KMS-11 (cell line): Measurements from ENCODE around the gene PCTP.

Source experiments
- H2AFZ ChIP-seq: fragments of 200-600 bp; sonication (generic); 2 replicates; pipeline ENCODE4 v1.6.1; 2016; ENCODE audit warnings: antibody characterized with exemption, mixed run types, low read depth
- H3K27ac ChIP-seq: fragments of 200-600 bp; sonication (generic); 2 replicates; pipeline ENCODE4 v1.6.1; 2016; ENCODE audit warnings: mild to moderate bottlenecking, mixed run types
- H3K27me3 ChIP-seq: fragments of 200-600 bp; sonication (generic); 2 replicates; pipeline ENCODE4 v1.6.1; 2017; ENCODE audit warnings: mild to moderate bottlenecking, low read depth, mixed run types, moderate library complexity; ENCODE audit not compliant: insufficient read depth
- H3K36me3 ChIP-seq: fragments of 200-600 bp; sonication (generic); 2 replicates; pipeline ENCODE4 v1.6.1; 2017; ENCODE audit warnings: mild to moderate bottlenecking, mixed run types; ENCODE audit not compliant: insufficient read depth
- H3K4me1 ChIP-seq: fragments of 200-600 bp; sonication (generic); 2 replicates; pipeline ENCODE4 v1.6.1; 2016; ENCODE audit warnings: mild to moderate bottlenecking, low read depth, mixed run types; ENCODE audit not compliant: poor library complexity, severe bottlenecking
- H3K4me2 ChIP-seq: fragments of 200-600 bp; sonication (generic); 2 replicates; pipeline ENCODE4 v1.7.0; 2016; ENCODE audit warnings: mild to moderate bottlenecking, mixed run types
- H3K4me3 ChIP-seq: fragments of 200-600 bp; sonication (generic); IDR thresholded peaks from 2 replicates; pipeline ENCODE4 v1.6.1; 2017; ENCODE audit warnings: low read depth, low read length, mixed read lengths; ENCODE audit not compliant: insufficient read depth
- H3K79me2 ChIP-seq: fragments of 200-600 bp; sonication (generic); 2 replicates; pipeline ENCODE4 v1.6.1; 2016; ENCODE audit warnings: low read depth, mixed run types; ENCODE audit not compliant: insufficient read depth
- H3K9ac ChIP-seq: fragments of 200-600 bp; sonication (generic); 2 replicates; pipeline ENCODE4 v1.6.1; 2016; ENCODE audit warnings: mild to moderate bottlenecking, mixed run types
- H4K20me1 ChIP-seq: fragments of 200-600 bp; sonication (generic); 2 replicates; pipeline ENCODE4 v1.6.1; 2016; ENCODE audit warnings: mild to moderate bottlenecking, mixed run types; ENCODE audit not compliant: insufficient read depth
- TF ChIP-seq, protein P1 (sequence below): fragments of 200-600 bp; sonication (generic); conservative IDR thresholded peaks from 2 replicates; pipeline ENCODE4 v1.6.1; 2017; ENCODE audit warnings: low read depth, mild to moderate bottlenecking, antibody characterized with exemption, low read length, moderate library complexity, mixed read lengths

PCTP gene

DNA sequence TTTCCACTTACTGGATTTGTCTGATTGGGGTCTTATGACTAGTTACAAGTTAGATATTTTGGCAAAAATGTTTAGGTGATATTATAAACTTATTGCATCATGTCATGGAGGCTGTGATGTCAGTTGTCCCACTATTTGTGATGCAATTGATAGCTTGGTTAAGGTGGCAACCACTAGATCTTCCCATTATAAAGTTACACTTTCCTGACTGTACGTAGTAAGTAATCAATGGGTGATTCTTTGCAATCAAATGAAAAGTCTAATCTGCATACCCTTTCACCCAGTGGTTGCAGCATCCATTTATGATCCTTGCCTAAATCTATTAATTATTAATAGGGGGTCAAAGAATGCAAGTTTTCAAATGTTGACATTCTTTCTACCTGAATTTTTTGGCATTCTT, 4.4 kb upstream of the PCTP start:
- Histone ChIP-seq H3K36me3 (no peaks in the 10 kb centered on the region), H3K27ac (no peak overlapping the region), H3K4me3 (no peak overlapping the region), H3K79me2 (0 out of 2 replicates have a peak, but pooled peaks cover under 1% of the 10 kb centered on the region), H3K4me2 (no peak overlapping the region), H2AFZ (no peak overlapping the region), H3K4me1 (no peaks in the 10 kb centered on the region), H4K20me1 (no peaks in the 10 kb centered on the region), H3K27me3 (no peaks in the 10 kb centered on the region), H3K9ac (no peak overlapping the region)
- TF ChIP-seq, protein P1, sequence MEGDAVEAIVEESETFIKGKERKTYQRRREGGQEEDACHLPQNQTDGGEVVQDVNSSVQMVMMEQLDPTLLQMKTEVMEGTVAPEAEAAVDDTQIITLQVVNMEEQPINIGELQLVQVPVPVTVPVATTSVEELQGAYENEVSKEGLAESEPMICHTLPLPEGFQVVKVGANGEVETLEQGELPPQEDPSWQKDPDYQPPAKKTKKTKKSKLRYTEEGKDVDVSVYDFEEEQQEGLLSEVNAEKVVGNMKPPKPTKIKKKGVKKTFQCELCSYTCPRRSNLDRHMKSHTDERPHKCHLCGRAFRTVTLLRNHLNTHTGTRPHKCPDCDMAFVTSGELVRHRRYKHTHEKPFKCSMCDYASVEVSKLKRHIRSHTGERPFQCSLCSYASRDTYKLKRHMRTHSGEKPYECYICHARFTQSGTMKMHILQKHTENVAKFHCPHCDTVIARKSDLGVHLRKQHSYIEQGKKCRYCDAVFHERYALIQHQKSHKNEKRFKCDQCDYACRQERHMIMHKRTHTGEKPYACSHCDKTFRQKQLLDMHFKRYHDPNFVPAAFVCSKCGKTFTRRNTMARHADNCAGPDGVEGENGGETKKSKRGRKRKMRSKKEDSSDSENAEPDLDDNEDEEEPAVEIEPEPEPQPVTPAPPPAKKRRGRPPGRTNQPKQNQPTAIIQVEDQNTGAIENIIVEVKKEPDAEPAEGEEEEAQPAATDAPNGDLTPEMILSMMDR, result no peak

DNA sequence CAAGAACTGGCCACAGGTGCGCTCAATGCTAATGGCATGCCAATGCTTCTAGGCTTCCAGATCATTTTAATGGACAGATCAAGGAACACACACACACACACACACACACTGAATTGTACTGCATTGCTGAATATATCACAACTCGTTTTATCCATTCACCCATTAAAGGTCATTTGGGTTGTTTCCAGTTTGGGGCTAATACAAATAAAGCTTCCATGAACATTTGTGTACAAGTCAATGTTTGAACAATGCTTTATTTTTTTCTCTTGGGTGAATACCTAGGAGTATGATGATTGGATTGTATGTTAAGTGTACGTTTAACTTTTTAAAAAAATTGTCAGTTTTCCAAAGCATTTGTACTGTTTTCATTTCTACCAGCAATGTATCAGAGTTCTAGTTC, 3.6 kb upstream of the PCTP start:
- TF ChIP-seq, protein P1, result no peak
- Histone ChIP-seq H3K36me3 (no peaks in the 10 kb centered on the region), H3K4me3 (no peak overlapping the region), H3K79me2 (0 out of 2 replicates have a peak, but pooled peaks cover 7% of the 10 kb centered on the region), H3K27me3 (no peaks in the 10 kb centered on the region), H3K27ac (no peak overlapping the region), H3K4me1 (peaks cover 6% of the 10 kb centered on the region), H4K20me1 (no peaks in the 10 kb centered on the region), H2AFZ (no peak overlapping the region), H3K9ac (no peak overlapping the region), H3K4me2 (no peak overlapping the region)

DNA sequence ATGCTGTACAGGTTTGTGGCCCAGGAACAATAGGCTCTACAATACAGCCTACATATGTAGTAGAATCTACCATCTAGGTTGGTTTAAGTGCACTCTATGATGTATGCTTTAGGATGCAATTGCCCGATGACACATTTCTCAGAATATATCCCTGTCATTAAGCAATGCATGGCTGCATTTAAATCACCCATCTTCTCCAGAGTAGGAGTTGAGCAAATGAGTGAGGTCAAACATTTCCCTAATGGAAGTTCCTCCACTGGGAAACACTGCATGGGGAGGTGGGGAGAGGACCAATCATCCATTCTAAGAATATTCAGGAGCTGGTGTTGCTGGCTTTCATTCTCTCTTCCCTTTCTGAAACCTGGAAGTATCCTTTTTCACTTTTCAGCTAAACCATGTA, 2.0 kb upstream of the PCTP start:
- no peak overlapping the region for H3K4me3 ChIP-seq
- H3K4me1 ChIP-seq, result peaks cover 6% of the 10 kb centered on the region
- no peaks in the 10 kb centered on the region for H3K36me3 ChIP-seq
- no peaks in the 10 kb centered on the region for H4K20me1 ChIP-seq
- no peak overlapping the region for H3K9ac ChIP-seq
- no peak overlapping the region for H3K27ac ChIP-seq
- no peaks in the 10 kb centered on the region for H3K27me3 ChIP-seq
- no peak overlapping the region for H3K4me2 ChIP-seq
- TF ChIP-seq, protein P1, result no peak
- H3K79me2 ChIP-seq, result 0 out of 2 replicates have a peak, but pooled peaks cover 9% of the 10 kb centered on the region
- H2AFZ ChIP-seq, result no peak overlapping the region

DNA sequence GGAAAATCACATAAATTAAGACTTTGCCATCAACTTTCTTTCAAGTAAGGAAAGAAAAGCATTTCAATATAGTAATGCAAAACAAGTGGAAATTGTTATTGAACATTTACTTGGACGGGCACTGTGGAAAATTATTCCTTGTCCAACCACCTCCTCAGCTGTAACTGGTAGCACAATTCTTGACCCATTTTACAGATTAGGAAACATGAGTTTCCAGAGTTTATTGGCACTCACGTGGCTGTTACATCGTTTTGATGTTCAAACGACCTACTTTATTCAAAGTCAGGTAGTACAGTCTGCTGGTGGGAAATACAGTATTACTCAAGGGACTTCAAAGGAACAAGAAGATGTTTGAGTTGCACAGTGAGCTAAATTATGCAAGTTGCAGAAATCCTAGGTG, 866 bp upstream of the PCTP start:
- Histone ChIP-seq H3K4me1 (peaks cover 6% of the 10 kb centered on the region), H3K9ac (no peak overlapping the region), H3K27me3 (no peaks in the 10 kb centered on the region), H3K4me3 (no peak overlapping the region), H3K36me3 (no peaks in the 10 kb centered on the region), H3K27ac (no peak overlapping the region), H3K79me2 (0 out of 2 replicates have a peak, but pooled peaks cover 9% of the 10 kb centered on the region), H2AFZ (peak overlapping the region; percentile 85; the same call in 1 of the 2 replicates), H3K4me2 (peak overlapping the region; percentile 66; the same call in 1 of the 2 replicates), H4K20me1 (no peaks in the 10 kb centered on the region)
- TF ChIP-seq, protein P1, result no peak
